Activated CD4-positive, CD25-positive, alpha-beta regulatory T cell treated with anti-CD3 and anti-CD28 coated beads, Interleukin-2, amount 50 U/mL, for 24 hours (primary cell): ENCODE data around the gene XNDC1N.
"Not testable (repeated sequence)": the region's sequence is repeated elsewhere in the genome, so short reads cannot be mapped to it uniquely, and the experiment has no call there.

Experiments
- ATAC-seq, 2 donors: fragments of 150-1000 bp; cut with Tn5 transposase; one replicate each; pipeline ENCODE4 v1.10.0; 2021; ENCODE audit warnings: mild to moderate bottlenecking in 1 of 2, moderate library complexity in 1 of 2

XNDC1N gene

DNA sequence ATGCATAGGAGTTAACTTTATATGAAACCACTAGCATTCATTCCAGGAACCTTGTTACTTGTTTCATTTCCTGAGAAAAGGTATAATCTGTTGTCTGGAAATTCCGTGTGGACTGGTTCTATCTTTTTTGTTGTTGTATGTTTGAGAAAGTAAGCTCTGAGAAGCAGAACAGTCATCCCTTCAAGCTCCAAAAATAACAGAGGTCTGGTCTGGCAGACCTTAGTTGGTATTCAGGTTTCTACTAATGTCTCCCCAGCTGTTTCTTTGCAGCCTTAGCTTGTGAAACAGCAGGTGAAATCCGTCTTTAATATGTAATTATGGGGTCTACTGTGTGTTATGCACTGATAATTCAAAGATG, 2.8 kb upstream of the XNDC1N start:
- peak; percentile 5 to 6 for ATAC-seq

DNA sequence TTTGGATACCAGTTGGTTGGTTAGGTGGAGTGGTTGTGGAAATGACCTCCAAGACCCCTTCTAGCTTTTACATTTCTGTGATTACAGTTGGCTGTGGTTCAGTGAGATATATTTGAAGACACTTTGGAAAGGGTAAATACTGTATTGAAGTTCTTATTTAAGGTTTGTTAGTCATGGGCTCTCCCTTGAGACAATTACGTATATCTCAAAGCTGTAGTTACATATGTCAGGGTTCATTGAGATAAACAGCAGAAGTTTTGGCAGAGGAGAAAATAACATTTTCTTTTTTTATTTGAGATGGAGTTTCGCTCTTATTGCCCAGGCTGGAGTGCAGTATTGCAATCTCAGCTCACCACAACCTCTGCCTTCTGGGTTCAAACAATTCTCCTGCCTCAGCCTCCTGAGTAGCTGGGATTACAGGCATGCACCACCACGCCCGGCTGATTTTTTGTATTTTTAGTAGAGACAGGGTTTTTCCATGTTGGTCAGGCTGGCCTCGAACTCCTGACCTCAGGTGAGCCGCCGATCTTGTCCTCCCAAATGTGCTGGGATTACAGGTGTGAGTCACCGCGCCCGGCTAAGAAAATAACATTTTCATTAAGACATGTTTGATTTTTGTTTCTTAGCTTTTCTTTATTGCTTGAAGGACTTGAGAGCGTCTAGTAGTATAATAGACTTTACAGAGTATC, 2.3 kb upstream of the XNDC1N start:
- no peak for ATAC-seq

DNA sequence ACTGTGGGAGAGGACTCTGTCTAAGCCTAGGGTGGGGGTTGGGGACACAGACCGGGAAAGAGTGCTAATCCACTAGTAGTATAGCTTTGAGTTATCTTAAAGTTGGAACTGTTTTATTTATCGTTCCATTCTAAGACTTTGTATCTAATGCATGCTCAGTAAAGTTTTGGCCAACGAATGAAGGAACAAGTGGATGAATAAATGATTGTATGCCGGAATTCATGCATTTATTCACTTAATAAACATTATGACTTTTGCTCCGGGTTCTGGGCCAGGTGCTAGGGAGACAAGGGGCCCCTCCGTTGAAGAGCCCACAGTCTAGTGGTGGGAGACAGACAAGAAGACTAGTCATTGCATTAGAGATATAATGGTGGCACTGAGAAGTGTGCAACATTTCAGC, 1.1 kb upstream of the XNDC1N start:
- ATAC-seq = no peak

DNA sequence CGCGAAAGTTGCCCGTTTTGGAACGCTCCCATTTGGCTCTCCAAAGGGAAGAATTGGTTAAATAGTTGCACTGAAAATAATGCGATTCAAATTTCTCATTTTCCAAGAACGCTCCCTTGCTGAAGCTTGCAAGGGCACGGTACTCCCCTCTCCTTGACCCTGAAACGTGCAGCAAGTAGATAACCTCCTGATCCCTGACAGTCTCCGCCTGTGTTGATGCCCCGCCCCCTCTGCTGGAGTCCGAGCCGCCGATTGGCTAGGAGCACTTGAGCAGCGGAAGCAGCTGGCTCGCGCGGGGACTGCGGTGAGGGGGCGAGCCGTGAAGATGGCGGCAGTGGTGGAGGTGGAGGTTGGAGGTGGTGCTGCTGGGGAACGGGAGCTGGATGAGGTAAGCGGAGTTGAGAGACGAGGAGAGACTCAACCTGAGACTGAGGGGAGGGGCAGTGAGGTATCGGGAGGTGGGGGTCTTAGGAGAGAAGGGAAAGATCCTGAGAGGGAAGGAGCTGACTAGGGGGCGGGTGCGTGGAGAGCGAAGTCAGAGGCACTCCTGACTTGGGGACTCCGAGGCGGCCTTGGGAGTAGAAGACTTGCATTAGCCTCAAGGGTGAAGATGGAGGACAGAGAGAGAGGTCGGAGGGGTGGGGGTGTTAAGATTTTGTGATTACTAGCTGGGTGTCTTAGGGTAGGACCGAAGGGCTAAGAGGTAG, 496 bp upstream of the XNDC1N start, which contains the start of gene RNF121:
Gene RNF121 (plus strand): TSS at position 310 of the 707 bp plus-strand sequence. CDS start 16 bp downstream, at position 326.
- peak; percentile 92 to 95 for ATAC-seq

DNA sequence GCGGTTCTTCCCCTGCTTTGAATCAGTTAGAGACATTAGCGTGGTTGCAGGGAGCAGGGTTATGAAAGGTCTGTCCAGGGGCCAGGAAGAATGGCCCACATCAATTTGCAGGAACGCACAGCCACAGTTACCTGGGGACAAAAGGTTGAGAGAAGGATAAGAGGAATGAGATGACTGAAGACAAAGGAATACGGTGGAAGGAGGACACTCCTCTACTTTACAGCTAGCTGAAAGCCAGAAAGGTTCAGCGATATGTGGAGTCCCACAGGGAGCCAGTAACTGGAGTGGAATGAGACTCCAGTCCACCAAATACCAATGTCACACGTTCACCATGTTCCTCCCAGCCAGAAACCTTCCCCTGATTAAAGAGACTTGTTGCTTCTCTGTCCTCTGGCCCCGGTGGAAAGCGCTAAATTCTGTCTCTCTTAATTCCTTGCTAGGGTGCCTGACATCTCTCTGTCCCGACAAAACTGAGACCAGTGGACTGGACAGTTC, 10.7 kb downstream of the XNDC1N start:
- ATAC-seq = no peak

DNA sequence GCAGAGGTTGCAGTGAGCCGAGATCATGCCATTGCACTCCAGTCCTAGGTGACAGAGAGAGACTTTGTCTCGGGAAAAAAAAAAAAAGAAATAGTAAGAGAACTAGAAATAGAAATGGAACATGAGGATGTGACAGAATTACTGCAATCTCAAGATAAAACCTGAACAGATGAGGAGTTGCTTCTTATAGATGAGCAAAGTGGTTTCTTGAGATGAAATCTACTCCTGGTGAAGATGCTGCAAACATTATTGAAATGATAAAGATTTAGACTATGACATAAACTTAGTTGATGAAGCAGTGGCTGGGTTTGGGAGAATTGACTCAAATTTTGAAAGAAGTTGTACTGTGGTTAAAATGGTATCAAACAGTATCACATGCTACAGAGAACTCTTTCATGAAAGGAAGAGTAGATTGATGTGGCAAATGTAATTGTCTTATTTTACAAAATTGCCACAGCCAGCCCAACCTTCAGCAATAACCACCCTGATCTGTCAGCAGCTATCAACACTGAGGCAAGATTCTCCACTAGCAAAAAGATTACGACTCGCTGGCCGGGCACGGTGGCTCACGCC, 13.7 kb downstream of the XNDC1N start:
- ATAC-seq = peak in 1 of 2 donors; percentile 56

DNA sequence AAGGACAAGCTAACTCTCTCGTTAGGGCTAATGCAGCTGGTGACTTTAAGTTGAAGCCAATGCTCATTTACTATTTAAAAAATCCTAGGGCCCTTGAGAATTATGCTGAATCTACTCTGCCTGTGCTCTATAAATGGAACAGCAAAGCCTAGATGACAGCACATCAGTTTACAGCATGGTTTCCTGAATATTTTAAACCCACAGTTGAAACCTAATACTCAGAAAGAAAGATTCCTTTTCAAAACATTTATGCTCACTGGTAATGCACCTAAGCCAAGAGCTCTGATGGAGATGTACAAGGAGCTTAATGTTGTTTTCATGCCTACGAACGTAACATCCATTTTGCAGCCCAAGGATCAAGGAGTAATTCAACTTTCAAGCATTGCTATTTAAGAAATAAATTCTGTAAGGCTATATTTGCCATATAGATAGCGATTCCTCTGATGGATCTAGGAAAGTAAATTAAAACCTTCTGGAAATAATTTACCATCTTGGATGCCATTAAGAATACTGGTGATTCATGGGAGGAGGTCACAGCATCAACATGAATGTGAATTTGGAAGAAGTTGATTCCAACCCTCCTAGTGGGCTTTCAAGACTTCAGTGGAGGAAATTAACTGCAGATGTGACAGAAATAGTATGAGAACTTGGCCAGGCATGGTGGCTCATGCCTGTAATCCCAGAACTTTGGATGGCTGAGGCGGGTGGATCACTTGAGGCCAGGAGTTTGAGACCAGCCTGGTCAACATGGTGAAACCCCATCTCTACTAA, 14.5 kb downstream of the XNDC1N start:
- no peak for ATAC-seq

DNA sequence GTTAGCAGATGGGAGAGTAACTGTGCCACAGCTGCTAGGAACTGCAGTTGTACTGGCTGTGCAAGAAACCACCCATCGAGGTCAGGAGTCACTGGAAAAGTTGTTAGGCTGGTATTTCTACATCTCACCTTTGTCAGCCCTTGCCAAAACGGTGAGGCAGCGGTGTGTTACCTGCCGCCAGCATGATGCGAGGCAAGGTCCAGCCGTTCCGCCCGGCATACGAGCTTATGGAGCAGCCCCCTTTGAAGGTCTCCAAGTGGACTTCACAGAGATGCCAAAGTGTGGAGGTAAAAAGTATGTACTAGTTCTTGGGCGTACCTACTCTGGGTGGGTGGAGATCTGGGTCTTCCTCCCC, 16.4 kb downstream of the XNDC1N start:
- ATAC-seq = not testable (repeated sequence)

DNA sequence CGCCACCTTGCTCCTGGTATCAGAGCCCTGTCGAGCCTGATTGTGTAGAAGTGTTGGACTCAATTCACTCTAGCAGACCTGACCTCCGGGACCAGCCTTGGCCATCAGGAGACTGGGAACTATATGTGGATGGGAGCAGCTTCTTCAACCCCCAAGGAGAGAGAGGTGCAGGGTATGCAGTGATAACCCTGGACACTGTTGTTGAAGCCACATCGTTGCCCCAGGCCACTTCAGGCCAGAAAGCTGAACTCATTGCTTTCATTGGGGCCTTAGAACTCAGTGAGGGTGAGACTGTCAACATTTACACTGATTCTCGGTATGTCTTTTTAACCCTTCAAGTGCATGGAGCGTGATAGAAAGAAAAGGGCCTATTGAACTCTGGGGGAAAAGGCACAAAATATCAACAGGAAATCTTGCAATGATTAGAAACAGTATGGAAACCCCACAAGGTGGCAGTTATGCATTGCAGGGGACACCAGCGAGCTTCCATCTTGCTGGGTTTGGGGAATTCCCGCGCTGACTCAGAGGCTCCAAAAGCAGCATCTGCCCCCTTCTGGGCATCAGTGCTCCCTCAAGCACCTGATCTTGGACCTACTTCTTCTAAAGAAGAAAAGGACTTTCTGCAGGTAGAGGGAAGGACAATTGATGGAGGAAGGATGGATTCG, 16.9 kb downstream of the XNDC1N start:
- ATAC-seq = not testable (repeated sequence)

DNA sequence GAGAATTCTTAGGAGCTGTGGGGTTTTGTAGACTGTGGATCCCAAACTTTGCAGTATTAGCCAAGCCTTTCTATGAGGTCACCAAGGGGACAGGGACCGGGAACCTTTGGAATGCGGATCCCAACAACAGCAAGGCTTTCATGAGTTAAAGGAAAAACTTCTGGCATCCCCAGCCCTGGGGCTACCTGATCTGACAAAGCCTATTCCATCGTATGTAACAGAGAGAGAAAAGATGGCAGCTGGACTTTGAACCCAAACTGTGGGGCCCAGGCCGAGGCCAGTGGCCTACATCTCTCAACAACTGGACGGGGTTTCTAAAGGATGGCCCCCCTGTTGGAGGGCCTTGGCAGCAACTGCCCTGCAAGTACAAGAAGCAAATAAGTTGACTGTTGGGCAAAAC, 17.6 kb downstream of the XNDC1N start:
- ATAC-seq = not testable (repeated sequence)

DNA sequence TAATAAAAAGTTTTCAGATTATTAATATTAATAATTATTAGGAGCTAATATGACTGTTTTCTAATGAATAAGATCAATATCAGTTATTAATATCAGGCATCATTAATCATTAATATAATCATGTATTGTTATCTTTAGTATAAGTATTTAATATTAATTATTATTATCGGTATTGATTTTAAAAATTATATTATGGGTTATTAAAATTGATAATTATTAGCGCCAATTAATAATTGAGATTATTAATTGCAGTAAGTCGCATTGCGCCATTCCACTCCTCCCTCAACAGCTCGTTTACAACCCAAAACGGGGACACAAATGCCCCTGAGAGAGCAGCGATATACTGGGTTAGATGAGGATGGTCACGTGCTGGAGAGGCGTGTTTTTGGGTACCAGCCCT, 20.2 kb downstream of the XNDC1N start:
- ATAC-seq = no peak

DNA sequence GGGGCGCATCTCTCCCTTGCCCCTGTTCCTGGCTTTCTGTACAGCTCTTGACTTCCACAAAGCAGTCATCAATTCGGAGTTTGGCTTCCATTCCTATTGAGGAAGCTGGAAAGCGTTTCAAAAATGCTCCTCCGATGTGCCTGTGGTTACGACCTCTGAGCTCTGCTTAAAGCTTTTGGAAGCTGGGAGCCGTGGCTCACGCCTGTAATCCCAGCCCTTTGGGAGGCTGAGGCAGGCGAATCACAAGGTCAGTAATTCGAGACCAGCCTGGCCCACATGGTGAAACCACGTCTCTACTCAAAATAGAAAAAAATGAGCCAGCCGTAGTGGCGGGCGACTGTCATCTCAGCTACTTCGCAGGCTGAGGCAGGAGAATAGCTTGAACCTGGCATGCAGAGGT, 27.3 kb downstream of the XNDC1N start:
- ATAC-seq = not testable (repeated sequence)

DNA sequence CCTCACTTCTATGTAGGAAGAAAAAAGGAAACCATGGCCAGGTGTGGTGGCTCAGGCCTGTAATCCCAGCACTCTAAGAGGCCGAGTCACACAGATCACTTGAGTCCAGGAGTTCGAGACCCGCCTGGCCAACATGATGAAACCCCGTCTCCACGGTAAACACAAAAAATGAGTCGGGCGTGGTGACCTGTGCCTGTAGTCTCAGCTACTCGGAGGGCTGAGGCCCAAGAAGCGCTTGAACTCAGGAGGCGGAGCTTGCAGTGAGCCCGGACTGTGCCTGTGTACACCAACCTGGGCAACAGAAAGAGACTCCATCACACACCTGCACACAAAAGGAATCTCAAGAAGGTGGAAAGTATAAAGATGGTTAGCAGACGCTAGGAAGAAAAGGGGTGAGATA, 32.4 kb downstream of the XNDC1N start:
- ATAC-seq = no peak

DNA sequence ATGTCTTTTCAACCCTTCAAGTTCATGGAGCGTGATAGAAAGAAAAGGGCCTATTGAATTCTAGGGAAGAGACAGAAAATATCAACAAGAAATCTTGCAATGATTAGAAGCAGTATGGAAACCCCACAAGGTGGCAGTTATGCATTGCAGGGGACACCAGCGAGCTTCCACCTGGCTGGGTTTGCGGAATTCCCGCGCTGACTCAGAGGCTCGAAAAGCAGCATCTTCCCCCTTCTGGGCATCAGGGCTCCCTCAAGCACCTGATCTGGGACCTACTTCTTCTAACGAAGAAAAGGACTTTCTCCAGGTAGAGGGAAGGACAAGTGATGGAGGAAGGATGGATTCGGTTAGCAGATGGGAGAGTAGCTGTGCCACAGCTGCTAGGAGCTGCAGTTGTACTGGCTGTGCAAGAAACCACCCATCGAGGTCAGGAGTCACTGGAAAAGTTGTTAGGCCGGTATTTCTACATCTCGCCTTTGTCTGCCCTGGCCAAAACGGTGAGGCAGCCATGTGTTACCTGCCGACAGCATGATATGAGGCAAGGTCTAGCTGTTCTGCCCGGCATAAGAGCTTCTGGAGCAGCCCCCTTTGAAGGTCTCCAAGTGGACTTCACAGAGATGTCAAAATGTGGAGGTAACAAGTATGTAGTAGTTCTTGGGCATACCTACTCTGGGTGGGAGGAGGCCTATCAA, 39.1 kb downstream of the XNDC1N start:
- not testable (repeated sequence) for ATAC-seq

DNA sequence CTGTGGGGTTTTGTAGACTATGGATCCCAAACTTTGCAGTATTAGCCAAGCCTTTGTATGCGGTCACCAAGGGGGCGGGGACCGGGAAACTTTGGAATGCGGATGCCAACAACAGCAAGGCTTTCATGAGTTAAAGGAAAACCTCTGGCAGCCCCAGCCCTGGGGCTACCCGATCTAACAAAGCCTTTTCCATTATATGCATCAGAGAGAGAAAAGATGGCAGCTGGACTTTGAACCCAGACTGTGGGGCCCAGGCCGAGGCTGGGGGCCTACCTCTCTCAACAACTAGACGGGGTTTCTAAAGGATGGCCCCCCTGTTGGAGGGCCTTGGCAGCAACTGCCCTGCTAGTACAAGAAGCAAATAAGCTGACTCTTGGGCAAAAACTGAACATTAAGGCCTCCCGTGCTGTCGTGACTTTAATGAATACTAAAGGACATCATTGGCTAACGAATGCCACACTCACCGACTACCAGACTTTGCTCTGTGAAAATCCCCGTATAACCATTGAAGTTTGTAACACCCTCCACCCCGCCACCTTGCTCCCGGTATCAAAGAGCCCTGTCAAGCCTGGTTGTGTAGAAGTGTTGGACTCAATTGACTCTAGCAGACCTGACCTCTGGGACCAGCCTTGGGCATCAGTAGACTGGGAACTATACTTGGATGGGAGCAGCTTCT, 39.9 kb downstream of the XNDC1N start:
- ATAC-seq = not testable (repeated sequence)

DNA sequence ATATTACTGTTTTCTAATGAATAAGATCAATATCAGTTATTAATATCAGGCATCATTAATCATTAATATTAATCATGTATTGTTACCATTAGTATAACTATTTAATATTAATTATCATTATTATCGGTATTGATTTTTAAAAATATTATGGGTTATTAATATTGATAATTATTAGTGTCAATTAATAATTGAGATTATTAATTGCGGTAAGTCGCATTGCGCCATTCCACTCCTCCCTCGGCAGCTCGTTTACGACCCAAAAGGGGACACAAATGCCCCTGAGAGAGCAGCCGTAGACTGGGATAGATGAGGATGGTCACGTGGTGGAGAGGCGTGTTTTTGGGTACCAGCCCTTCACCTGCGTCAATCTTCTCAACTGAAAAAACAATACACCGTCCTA, 42.6 kb downstream of the XNDC1N start:
- not testable (repeated sequence) for ATAC-seq
